HG02623 (cell line): ENCODE results near the gene CXCL12.

Source experiments
- ATAC-seq: cut with Tn5 transposase; IDR thresholded peaks from one replicate; pipeline ENCODE4 v1.9.1; 2021; ENCODE audit warnings: moderate library complexity; ENCODE audit not compliant: unreplicated experiment

The CXCL12 gene

GRCh38 chr10:44399659-44400451 lies 15.0 kb upstream of the CXCL12 start:
- no peak for ATAC-seq

- ATAC-seq = no peak
Observed at GRCh38 chr10:44398747-44399658, 14.1 kb upstream of the CXCL12 start.

GRCh38 chr10:44398271-44398670 lies 13.4 kb upstream of the CXCL12 start:
- no peak for ATAC-seq

- ATAC-seq = no peak
Observed at GRCh38 chr10:44397476-44398225, 12.8 kb upstream of the CXCL12 start.

- ATAC-seq = no peak
Observed at GRCh38 chr10:44396671-44397191, 11.8 kb upstream of the CXCL12 start.

- no peak for ATAC-seq
Observed at GRCh38 chr10:44395902-44396670, 11.2 kb upstream of the CXCL12 start.

GRCh38 chr10:44395396-44395795 lies 10.5 kb upstream of the CXCL12 start:
- no peak for ATAC-seq

- ATAC-seq = no peak
Observed at GRCh38 chr10:44394696-44395381, 9.9 kb upstream of the CXCL12 start.

GRCh38 chr10:44393834-44394547 lies 9.1 kb upstream of the CXCL12 start:
- no peak for ATAC-seq

GRCh38 chr10:44393051-44393630 lies 8.2 kb upstream of the CXCL12 start:
- ATAC-seq = no peak

- ATAC-seq = no peak
Observed at GRCh38 chr10:44392420-44392819, 7.5 kb upstream of the CXCL12 start.

- ATAC-seq = no peak
Observed at GRCh38 chr10:44391981-44392380, 7.1 kb upstream of the CXCL12 start.

GRCh38 chr10:44390585-44391072 lies 5.7 kb upstream of the CXCL12 start:
- no peak for ATAC-seq

- no peak for ATAC-seq
Observed at GRCh38 chr10:44389556-44389955, 4.7 kb upstream of the CXCL12 start.

GRCh38 chr10:44389150-44389549 lies 4.3 kb upstream of the CXCL12 start:
- ATAC-seq = no peak

GRCh38 chr10:44388641-44389040 lies 3.7 kb upstream of the CXCL12 start:
- no peak for ATAC-seq

GRCh38 chr10:44387853-44388251 lies 3.0 kb upstream of the CXCL12 start:
- no peak for ATAC-seq

GRCh38 chr10:44386546-44387052 lies 1.7 kb upstream of the CXCL12 start:
- ATAC-seq = peak; percentile 60
